22Rv1 (cell line): Measurements from ENCODE around the gene IMMP2L.

Source experiments
- H3K27ac ChIP-seq: fragments of 450-650 bp; 2 replicates; pipeline ENCODE4 v1.5.1; 2017
- CTCF ChIP-seq: fragments of 450-650 bp; IDR thresholded peaks from 2 replicates; pipeline ENCODE4 v1.5.1; 2017; ENCODE audit warnings: mild to moderate bottlenecking
- ZFX ChIP-seq: fragments of 450-650 bp; IDR thresholded peaks from 2 replicates; pipeline ENCODE4 v1.6.1; 2017; ENCODE audit warnings: antibody characterized with exemption, borderline replicate concordance

IMMP2L gene

GRCh38 chr7:110929480-110930249 lies 632.6 kb downstream of the IMMP2L start:
- no peak overlapping the region for H3K27ac ChIP-seq
- no peak for TF ChIP-seq ZFX
- no peak for TF ChIP-seq CTCF

DNA sequence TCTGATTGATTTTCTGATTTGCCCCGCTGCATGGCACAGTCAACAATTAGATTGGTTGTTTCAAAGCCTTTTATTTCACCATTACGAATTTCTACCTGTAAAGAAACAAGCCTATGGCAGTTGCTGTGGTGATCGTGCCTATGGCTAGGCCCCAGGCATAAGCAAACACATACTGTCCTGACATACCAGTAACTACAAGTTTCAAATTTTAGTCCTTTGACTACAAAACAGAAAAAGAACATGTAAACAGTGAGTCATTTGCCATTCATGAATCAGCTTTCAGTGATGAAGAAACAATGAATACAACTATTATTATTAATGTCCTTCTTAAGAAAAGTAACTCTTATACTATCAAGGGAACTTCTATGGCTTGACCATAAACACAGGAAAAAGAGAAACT lies 639.4 kb downstream of the IMMP2L start:
- no peak overlapping the region for H3K27ac ChIP-seq
- no peak for TF ChIP-seq CTCF
- TF ChIP-seq ZFX, result no peak

DNA sequence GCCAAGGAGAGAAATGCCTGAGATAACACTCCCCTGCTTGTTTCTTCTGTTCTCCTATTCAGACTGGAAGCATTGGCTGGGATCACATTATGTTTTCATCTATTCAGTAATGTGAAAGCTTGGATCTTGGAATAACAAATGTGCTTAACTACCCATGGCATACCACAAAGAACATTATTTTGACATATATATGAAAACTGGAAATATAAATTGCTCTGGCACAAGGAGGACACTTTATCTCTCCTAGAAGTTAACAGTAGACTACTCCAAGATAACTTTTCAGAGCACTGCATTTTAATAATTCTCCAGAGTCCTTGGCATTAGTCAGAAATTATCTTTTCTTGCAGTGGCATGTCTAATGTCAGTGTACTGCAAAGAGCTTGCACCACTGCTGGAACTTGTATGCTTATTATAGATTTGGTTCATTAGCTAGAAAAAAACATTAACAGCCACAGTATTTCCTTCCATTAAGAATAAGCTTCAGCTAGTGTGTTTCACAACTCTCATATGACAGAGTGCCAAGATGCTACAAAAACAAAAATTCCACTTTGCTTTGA lies 640.6 kb downstream of the IMMP2L start:
- no peak overlapping the region for H3K27ac ChIP-seq
- no peak for TF ChIP-seq CTCF
- TF ChIP-seq ZFX, result no peak

GRCh38 chr7:110918949-110919548 lies 643.2 kb downstream of the IMMP2L start:
- TF ChIP-seq CTCF (no peak), ZFX (no peak)

GRCh38 chr7:110914263-110914662 lies 648.0 kb downstream of the IMMP2L start:
- no peak for TF ChIP-seq ZFX
- TF ChIP-seq CTCF, result no peak
- no peak overlapping the region for H3K27ac ChIP-seq

More at GRCh38 chr7:110918949-110919548, 643.2 kb downstream of the IMMP2L start:
- H3K27ac ChIP-seq, result no peak overlapping the region

DNA sequence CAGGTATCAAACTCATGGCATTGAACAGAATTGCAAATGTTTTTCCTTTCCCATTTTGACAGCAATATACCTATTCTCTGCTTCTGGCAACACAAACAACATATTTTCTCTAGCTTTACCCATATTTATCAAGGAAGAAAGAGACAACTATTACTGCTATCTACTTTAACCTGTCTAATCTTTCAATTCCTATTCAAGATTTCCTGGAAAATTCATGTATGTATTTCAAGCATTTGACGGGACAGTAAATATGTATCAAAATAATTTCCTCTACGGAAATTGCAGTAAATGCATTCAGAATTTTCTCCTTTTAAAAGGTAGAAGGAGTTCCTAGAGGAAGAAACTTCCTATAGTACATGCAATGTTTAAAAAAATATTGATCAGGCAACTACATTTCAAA lies 650.7 kb downstream of the IMMP2L start:
- H3K27ac ChIP-seq, result no peak overlapping the region
- no peak for TF ChIP-seq ZFX
- no peak for TF ChIP-seq CTCF

DNA sequence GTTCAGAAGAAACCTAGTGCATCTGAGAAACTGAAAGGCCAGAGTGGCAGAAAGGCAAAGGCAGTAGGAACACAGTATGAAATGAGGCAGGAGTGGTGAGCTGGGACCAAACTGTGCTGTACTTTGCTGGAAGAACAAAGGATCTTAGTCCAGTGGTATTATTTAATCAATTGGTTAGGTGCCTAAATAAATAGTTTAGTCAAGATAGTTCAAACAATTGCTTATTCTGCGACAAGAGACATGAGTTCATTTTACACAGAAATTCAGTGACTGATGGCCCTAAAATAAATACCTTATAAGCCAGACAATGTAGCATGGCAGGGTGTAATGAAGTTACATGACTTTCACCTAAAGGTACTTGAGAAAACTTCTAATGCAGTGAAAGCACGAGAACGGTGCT lies 653.2 kb downstream of the IMMP2L start:
- TF ChIP-seq ZFX (no peak), CTCF (no peak)

More for the DNA sequence above, 653.2 kb downstream of the IMMP2L start:
- H3K27ac ChIP-seq, result no peak overlapping the region
